Mucosa of descending colon (tissue), 3 donors: ENCODE results near the gene LARP1. TPM values are rescaled to one million over a fixed set of nuclear protein-coding genes. Genes with fewer than 3 reads are reported as not detected.
"Not testable (repeated sequence)": the region's sequence is repeated elsewhere in the genome, so short reads cannot be mapped to it uniquely, and the experiment has no call there.

Experiments
- ATAC-seq: fragments of 200-7000 bp; cut with Tn5 transposase; one replicate; pipeline ENCODE4 v1.9.1; 2020; ENCODE audit warnings: mild to moderate bottlenecking, moderate library complexity
- DNase-seq, 3 donors: peaks; one replicate each; pipeline ENCODE4 v3.0.0-alpha.2; 2020
- H3K36me3 ChIP-seq: fragments of 200-600 bp; one replicate; pipeline ENCODE4 v1.8.0; 2021; ENCODE audit warnings: low read depth, mild to moderate bottlenecking
- H3K4me1 ChIP-seq: fragments of 200-600 bp; one replicate; pipeline ENCODE4 v1.8.0; 2021; ENCODE audit warnings: low read depth, mild to moderate bottlenecking
- H3K4me3 ChIP-seq: fragments of 200-600 bp; one replicate; pipeline ENCODE4 v1.8.0; 2021; ENCODE audit warnings: mild to moderate bottlenecking
- H3K9me3 ChIP-seq: fragments of 200-600 bp; one replicate; pipeline ENCODE4 v1.8.0; 2021; ENCODE audit warnings: mild to moderate bottlenecking
- intact Hi-C, 2 donors: fragments of 100-400 bp; cut with DNase I in 1 of 2; cut with micrococcal nuclease in 1 of 2; formaldehyde crosslinking; loops; one replicate each; pipeline versions ENCODE4 v1.11.0 to v1.11.1; 2022; cut with DNase I, micrococcal nuclease
- total RNA-seq, 3 donors: library from RNA; stranded (reverse); fragmentation: NEBNext Ultra II Directional in 2 of 3; extraction: Animal tissue kit (Norgen Biotek cat#: 25700) in 2 of 3; gene quantifications; one replicate each; pipeline versions ENCODE4 v1.2.1 to v1.2.4, GENCODE V29; 2021 to 2023
- TF ChIP-seq, protein P1 (sequence below): fragments of 200-600 bp; IDR thresholded peaks from one replicate; pipeline ENCODE4 v1.8.0; 2022; ENCODE audit warnings: antibody characterized with exemption, mild to moderate bottlenecking
- donor health status: DM: no; HTN: no; CAD: no; lungs with moderate emphysema.
- donor health status: DM: no; HTN: no; CAD: no.
- donor health status: DM: no; HTN: yes; CAD: no.

LARP1 gene
- total RNA-seq, 3 donors from 2014 or later: 127 to 157 (median 140) TPM

DNA sequence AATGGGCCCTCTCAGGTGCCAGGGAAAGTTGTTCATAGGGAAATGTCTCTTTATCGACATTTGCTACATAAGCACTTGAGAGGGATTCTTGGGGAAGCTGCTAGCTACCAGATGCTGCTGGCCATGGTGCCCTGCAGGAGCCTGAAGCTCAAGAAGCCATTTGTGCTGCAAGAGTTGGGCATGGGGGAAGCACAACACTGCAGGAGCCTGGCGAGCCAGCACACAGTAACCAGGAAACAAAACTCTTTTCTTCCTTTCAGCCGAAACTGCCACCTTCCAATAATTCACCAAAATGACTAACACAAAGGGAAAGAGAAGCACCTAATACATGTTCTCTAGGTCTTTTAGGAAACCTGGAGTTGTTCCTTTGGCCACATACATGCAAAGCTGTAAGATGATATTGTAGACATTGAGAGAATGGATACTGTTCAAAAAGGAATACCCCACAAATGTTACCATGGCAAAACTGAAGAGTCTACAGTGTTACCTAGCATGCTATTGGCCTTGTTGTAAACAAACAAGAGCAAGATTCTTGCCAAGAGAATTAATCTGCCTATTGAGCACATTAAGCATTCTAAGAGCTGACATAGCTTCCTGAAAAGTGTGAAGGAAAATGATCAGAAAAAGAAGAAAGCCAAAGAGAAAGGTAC, 26.1 kb upstream of the LARP1 start:
- no peaks in the 10 kb centered on the region for H3K36me3 ChIP-seq
- TF ChIP-seq, protein P1, sequence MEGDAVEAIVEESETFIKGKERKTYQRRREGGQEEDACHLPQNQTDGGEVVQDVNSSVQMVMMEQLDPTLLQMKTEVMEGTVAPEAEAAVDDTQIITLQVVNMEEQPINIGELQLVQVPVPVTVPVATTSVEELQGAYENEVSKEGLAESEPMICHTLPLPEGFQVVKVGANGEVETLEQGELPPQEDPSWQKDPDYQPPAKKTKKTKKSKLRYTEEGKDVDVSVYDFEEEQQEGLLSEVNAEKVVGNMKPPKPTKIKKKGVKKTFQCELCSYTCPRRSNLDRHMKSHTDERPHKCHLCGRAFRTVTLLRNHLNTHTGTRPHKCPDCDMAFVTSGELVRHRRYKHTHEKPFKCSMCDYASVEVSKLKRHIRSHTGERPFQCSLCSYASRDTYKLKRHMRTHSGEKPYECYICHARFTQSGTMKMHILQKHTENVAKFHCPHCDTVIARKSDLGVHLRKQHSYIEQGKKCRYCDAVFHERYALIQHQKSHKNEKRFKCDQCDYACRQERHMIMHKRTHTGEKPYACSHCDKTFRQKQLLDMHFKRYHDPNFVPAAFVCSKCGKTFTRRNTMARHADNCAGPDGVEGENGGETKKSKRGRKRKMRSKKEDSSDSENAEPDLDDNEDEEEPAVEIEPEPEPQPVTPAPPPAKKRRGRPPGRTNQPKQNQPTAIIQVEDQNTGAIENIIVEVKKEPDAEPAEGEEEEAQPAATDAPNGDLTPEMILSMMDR: no peak
- ATAC-seq (no peak), DNase-seq (no peak)
- intact Hi-C loops: no loop called here
- no peaks in the 10 kb centered on the region for H3K9me3 ChIP-seq
- no peak overlapping the region for H3K4me3 ChIP-seq
- H3K4me1 ChIP-seq: peaks cover 7% of the 10 kb centered on the region

DNA sequence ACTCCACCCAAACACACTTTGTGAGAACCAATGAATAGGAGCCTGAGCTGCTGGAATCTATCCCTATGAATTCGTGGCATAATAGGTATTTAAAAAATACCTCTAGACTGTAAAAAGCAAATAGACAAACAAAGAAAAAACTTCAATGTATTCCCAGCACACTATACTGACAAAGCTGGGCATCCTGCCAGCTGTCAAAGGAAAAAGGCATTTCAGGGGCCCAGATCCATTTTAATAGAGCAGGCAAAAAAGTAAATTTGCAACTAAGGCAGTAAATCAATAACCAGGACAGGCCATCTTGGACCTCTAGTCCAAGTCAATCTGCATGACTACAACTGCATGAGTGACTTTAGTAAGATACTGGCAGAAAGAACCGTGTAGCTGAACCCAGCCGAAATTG, 25.6 kb upstream of the LARP1 start:
- H3K9me3 ChIP-seq: no peaks in the 10 kb centered on the region
- ATAC-seq (peak; percentile 83), DNase-seq (peak in 1 of 3 donors; percentile 43)
- TF ChIP-seq, protein P1: no peak
- intact Hi-C loops: no loop called here
- no peaks in the 10 kb centered on the region for H3K36me3 ChIP-seq
- H3K4me1 ChIP-seq: peaks cover 5% of the 10 kb centered on the region
- no peak overlapping the region for H3K4me3 ChIP-seq

DNA sequence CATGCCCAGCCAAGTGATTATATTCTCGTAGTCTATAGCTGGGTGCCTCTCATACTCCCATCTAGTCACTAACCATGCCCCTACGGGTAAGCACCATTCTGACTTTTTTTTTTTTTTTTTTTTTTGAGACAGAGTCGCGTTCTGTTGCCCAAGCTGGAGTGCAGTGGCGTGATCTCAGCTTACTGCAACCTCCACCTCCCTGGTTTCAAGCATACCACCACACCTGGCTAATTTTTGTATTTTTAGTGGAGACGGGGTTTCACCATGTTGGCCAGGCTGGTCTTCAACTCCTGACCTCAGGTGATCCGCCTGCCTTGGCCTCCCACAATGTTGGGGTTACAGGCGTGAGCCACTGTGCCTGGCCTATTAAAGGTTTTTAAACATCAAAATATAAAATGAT, 24.4 kb upstream of the LARP1 start:
- DNase-seq, H3K4me3 ChIP-seq, H3K4me1 ChIP-seq, intact Hi-C loops, ATAC-seq, H3K9me3 ChIP-seq, H3K36me3 ChIP-seq: not testable (repeated sequence)

DNA sequence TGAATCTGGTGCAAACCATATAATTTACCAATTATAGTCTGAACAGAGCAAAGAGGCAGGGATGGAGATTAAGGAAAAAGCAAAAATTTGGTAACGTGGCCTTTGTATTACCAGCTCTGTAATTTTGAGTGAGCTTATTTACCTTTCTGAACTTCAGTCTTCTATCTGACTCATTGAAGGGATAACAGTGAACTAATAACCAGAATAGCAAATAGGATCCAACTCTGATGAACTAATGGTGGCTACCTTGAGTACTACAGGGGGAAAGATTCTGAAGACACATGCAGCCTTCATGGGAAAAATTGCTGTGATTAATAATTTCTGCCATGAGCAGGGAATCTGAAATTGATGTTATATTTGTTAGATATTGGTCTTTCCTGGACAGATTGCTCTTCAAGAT, 23.0 kb upstream of the LARP1 start:
- H3K4me1 ChIP-seq: no peaks in the 10 kb centered on the region
- intact Hi-C loops: no loop called here
- DNase-seq (no peak), ATAC-seq (no peak)
- no peak overlapping the region for H3K4me3 ChIP-seq
- H3K36me3 ChIP-seq: no peaks in the 10 kb centered on the region
- TF ChIP-seq, protein P1: no peak
- no peaks in the 10 kb centered on the region for H3K9me3 ChIP-seq

DNA sequence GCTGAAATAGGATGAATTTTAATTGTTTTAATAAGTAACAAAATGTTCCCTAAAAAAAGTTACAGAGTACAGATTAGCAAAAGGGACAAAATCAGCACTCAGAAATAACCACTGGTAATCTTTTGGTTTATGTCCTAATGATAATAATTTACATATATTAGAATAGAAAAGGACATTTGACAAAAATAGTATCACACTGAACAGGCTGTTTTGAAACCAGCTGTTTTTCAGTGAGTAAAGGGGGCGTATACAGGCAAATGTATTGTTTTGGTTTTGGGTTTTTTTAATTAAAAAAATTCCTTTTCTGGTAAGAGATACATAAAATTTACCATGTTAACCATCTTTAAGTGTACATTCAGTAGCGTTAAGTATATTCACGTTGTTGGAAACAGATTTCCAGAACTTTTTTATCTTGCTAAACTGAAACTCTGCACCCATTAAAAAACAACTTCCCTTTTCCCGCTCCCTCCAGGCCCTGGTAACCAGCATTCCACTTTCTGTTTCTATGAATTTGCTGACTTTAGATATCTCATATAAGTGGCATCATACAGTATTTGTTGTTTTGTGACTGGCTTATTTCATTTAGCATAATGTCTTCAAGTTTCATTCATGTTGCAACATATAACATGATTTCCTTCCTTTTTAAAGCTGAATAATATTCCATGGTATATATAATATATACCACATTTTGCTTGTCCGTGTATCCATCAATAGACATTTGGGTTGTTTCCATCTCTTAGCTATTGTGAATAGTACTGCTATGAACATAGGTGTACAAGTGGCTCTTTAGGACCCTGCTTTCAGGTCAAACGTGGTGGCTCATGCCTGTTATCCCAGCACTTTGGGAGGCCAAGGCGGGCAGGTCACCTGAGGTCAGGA, 20.6 kb upstream of the LARP1 start:
- intact Hi-C loops: no loop called here
- H3K9me3 ChIP-seq: no peaks in the 10 kb centered on the region
- no peaks in the 10 kb centered on the region for H3K36me3 ChIP-seq
- DNase-seq: no peak
- no peak overlapping the region for H3K4me3 ChIP-seq
- ATAC-seq: no peak
- H3K4me1 ChIP-seq: no peaks in the 10 kb centered on the region
- TF ChIP-seq, protein P1: no peak

DNA sequence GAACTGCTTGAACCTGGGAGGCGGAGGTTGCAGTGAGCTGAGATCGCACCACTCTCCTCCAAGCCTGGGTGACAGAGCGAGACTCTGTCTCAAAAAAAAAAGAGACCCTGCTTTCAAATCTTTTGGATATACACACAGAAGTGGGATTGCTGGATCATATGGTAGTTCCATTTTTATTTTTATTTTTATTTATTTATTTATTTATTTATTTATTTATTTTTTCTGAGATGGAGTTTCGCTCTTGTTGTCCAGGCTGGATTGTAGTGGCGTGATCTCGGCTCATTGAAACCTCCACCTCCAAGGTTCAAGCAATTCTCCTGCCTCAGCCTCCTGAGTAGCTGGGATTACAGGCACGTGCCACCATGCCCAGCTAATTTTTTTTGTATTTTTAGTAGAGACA, 19.8 kb upstream of the LARP1 start:
- DNase-seq, H3K9me3 ChIP-seq, ATAC-seq, H3K4me3 ChIP-seq, H3K36me3 ChIP-seq, intact Hi-C loops, H3K4me1 ChIP-seq: not testable (repeated sequence)

DNA sequence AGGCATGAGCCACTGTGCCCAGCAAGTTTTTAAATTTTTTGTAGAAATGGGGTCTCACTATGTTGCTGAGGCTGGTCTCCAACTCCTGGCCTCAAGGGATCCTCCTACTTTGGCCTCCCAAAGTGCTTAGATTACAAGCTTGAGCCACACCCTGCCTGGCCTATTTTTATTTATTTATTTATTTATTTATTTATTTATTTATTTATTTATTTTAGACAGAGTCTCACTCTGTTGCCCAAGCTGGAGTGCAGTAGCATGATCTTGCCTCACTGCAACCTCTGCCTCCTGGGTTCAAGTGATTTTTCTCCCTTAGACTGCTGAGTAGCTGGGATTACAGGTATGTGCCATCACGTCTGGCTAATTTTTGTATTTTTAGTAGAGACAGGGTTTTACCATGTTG, 18.8 kb upstream of the LARP1 start:
- DNase-seq, H3K4me1 ChIP-seq, ATAC-seq, H3K36me3 ChIP-seq, H3K4me3 ChIP-seq, intact Hi-C loops, H3K9me3 ChIP-seq: not testable (repeated sequence)
